GM21529 (cell line): ENCODE results near the gene GAS6.

Experiments
- ATAC-seq: cut with Tn5 transposase; IDR thresholded peaks from one replicate; pipeline ENCODE4 v1.9.1; 2021; ENCODE audit not compliant: unreplicated experiment

The GAS6 gene

GRCh38 chr13:113777311-113778260, 86.3 kb downstream of the GAS6 start:
- ATAC-seq: no peak

GRCh38 chr13:113776231-113777125, 87.4 kb downstream of the GAS6 start:
- ATAC-seq: no peak

DNA sequence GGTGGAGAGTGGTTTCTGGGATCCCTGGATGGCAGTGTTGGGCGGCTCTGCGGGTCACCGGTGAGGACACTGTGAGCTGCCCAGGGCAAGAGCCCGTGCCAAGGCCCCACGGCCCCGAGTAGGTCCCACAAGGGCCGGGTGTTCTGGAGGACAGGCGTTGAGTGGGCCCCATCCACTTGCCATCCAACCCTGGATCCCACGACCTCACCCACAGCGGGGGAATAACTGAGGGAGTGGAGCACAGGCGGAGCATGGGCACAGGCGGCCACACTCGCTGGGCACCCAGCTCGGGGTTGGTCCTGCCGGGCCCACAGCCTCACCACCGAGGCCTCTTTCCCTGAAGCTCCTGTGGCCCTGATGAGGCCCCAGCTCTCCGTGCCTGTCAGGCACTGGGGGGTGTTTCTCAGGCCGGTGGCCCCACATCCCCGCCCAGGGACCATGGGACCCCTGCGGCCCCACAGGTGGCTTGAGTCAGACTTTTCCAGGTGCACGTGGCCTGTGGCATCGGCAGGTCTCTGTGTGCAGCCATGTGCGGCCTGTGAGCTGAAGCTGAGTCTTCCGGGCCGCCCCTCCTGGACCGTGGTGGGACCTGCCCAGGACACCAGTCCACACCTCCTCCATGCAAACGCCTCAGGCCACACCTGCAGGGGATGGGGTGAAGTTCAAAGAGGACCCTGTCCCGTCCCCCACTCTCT, 88.3 kb downstream of the GAS6 start:
- no peak for ATAC-seq

- no peak for ATAC-seq
These were observed 89.4 kb downstream of the GAS6 start for GRCh38 chr13:113774177-113775107.

DNA sequence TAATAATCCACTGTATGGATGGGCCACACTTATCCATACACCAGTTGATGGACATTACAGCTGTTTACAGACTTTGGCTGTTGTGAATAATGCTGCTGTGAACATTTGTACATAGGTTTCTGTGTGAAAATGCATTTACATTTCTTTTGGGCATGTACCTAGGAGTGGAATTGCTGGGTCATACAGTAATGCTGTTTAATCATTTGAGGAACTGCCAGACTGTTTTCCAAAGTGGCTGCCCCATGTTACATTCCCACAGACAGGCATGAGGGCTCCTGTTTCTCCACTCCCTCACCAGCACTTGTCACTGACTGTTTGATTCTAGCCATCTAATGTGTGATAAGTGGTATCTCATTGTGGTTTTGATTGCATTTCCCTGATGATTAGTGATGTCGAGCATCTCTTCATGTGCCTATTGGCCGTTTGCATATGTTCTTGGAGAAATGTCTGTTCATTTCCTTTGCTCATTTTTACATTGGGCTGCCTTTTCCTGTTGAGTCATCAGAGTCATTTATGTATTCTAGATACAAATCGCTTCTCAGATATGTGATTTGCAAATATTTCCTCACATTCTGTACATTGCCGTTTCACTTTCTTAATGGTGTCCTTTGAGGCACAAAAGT, 92.1 kb downstream of the GAS6 start:
- no peak for ATAC-seq

GRCh38 chr13:113770937-113771336, 92.9 kb downstream of the GAS6 start:
- no peak for ATAC-seq
